CD4-positive, alpha-beta T cell treated with Interleukin-4 for 4 hours (primary cell): ENCODE measurements around the gene DDX17.
"Not testable (repeated sequence)": the region's sequence is repeated elsewhere in the genome, so short reads cannot be mapped to it uniquely, and the experiment has no call there.

Experiments
- DNase-seq: peaks from one replicate; pipeline ENCODE4 v3.0.0-alpha.2; 2020

DDX17 gene

DNA sequence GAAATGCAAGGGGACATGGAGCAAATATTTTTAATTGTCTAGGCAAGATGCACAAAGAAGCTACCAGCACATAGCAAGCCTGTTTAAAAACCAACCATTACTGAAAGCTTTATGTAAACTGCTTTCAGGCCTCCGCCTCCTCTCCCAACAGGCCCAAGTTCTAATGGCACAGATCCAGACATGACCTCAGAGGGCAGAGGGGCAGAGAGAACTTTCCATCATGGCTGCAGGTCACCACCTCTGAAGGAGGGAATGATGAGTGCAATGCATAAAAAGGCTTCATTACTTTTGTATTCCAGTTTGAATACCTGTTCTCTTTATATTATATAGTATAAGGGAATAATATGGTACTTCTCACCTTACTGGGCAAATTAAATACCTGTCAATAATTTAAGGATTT, 15.2 kb downstream of the DDX17 start:
- DNase-seq: no peak

DNA sequence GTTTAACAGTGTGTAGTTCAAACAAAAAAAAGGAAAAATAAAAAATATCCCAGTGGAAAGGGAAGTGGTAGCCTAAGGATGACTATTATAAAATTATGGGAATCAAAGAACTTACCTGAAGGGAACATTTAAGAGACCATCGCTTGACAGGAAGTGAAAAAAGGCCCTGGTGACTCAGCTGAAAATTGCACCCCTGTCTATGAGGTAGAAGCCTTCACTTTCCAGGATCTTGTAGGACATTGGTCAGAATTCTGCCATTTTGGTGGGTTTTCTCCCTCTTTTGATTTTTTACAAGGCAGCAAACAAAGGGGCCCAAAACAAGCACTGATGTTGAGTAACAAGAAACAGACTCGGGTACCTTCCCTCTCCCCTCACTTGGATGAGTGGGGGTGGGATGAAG, 15.6 kb downstream of the DDX17 start:
- no peak for DNase-seq

DNA sequence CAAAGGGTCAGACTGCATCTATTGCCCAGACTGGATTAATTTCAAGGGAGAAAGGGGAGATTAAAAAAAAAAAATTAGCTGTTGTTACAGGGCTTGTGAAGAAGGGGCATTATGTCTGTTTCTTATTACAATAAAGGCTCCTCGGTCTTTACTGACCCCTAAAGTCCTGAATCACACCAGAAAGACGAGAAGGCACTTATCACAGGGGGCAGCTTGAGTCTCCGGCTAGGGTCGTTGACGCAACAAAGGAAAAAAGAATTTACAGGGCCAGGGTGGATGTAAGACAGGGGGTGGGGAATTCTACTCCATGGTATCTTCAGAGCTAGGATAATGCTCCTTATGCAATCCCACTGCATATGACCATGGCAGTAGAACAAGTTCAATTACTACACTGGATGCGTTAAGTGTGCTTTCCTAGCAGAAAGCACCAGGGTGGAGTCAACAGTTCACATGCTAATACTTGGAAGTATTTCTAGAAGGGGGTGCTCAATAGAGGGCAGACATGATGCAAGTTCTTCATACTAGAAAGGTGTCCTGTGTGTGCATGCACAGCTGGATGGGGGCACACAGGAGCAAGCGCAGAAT, 16.5 kb downstream of the DDX17 start:
- DNase-seq: no peak

DNA sequence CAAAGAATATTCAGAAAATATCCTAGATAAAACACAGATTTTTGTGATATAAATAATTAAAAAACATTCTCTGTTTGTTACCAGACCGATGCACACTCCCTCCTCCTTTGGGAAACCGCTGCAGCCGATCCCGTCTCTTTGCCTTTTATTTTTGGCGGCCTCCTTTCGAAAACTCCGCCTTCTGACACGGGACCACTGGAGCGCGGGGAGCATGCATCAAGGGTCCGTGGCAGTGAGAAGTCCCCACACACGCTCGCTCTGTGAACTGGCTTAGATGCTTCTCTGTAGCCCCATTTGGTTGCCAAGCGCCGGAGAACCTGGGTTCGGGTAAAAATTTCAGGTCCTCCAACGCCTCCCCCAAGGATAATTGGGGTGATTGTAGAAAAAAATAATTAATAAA, 17.0 kb downstream of the DDX17 start:
- no peak for DNase-seq

DNA sequence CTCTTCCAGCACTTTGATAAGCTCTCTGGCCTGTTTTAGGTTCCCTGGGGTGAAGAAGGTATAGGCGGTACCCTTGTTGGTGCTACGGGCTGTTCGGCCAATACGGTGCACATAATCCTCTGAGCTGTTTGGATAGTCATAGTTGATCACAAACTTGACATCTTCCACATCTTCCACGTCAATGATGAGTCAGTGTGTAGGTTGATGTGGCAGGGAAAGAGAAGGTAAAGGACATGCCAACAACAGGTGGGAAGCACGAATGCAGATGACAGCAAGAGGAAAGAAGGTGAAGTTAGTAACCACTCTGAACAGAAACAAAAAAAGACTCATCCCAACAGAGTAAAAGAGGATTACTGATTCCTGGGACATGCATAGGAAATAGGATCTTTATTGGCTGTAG, 18.2 kb downstream of the DDX17 start:
- no peak for DNase-seq

DNA sequence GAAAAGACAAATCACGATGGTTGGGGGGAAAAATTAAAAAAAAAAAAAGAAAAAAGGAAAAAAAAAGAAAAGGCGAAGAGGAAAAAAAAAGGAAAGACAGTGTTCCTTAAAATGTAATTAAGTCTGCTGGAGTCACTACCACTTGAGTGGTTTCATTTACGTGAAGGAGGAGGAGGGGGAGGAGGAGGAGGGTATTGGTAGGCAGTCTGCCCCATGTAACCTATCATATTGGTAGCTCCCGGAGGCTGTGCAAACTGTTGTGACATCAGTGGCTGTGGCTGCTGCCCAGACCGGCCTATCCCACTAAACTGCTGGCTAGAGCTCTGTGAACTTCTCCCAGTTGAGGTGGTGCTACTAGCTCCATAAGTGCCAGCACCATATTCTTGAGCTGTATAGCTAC, 20.3 kb downstream of the DDX17 start:
- DNase-seq: no peak

DNA sequence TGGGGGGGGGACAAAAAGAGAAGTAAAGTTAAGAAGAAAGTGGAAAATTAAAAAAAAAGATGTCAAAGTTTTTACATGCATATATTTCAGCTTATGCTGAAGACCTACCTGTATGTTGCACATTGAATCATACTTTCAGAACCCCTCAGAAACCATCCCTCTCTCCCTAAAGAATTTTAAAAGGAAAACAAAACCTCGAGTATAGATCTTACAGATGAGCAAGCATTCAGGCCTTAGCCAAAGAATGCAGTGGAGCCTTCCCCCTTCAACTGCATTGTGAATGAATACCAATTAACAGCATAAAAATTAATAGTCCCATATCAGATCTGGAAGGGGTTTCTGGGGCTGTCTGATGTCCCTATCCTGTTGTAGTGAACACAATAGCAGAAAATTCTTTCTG, 21.9 kb downstream of the DDX17 start:
- DNase-seq: no peak

DNA sequence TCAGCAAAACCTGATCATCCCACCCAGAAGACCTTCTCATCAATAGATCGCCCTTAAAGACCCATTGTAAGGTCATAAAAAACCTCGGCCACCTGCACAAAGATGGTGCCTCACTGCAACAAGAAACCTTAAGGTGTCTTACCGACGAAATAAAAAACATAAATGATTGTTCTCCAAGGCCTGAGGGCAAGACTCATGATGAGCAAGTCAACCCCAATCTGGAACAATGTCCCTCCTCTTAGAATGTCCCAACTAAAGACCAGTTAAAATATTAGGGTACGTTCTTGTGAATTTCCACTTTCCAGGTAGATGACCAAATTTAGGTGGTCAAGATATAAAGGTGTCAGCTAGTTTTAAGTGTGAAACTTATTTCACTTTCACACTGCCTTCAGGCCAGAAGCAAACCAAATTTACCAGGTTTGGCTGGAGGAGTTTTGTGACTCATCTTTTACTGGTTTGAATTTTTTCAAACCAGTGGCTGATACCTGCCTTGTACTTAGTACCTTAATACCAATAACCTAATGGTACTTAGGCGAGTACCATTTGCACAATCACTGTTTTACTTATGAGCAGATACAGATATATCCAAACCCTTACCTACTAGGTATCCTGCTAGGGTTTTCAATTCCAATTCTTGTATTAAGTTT, 23.3 kb downstream of the DDX17 start:
- DNase-seq: no peak

DNA sequence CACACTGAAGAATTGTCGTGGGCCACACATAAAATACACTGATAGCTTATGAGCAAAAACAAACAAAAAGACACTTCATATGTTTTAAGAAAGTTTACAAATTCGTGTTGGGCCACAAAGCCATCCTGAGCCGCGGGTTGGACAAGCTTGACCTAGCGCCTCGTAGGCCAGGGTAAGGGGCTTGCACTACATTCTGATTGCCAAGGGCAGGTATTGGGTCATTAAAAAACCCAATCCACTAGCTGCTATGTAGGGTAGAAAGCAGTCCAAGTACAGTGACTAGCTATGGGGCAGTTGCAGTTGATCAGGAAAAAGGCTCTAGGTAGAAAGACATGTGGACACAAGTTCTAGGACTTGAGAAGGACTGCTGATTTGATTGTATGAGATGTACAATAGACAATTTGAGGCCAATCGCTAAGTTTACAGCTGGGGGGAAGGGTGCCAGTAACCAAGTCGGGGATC, 24.2 kb downstream of the DDX17 start:
- no peak for DNase-seq

DNA sequence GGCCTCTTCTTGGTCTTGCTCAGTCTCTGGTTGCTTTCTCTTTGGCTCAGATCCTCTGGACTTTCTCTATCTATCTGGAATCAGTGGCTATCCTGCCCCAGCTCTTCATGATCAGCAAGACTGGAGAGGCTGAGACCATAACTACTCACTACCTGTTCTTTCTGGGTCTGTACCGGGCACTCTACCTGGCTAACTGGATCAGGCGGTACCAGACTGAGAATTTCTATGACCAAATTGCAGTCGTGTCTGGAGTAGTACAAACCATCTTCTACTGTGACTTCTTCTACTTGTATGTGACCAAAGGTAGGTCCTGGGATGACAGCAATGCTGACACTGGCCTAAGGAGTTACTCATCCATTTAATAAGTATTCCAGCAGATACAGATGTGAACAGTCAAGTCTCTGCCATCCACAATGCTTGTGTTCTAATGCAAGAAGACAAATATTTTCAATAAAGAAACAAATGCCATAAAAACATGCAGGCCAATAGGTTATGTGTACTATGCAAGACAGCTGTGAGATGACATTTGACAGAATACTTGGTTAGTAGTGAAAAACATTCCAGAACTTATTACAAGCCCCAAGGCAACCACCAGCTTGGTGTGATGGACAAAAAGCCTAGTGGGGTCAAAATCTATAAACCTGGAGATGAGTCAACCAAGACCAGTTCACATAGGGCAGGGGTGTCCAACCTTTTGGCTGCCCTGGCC, 24.8 kb downstream of the DDX17 start:
- DNase-seq: no peak

DNA sequence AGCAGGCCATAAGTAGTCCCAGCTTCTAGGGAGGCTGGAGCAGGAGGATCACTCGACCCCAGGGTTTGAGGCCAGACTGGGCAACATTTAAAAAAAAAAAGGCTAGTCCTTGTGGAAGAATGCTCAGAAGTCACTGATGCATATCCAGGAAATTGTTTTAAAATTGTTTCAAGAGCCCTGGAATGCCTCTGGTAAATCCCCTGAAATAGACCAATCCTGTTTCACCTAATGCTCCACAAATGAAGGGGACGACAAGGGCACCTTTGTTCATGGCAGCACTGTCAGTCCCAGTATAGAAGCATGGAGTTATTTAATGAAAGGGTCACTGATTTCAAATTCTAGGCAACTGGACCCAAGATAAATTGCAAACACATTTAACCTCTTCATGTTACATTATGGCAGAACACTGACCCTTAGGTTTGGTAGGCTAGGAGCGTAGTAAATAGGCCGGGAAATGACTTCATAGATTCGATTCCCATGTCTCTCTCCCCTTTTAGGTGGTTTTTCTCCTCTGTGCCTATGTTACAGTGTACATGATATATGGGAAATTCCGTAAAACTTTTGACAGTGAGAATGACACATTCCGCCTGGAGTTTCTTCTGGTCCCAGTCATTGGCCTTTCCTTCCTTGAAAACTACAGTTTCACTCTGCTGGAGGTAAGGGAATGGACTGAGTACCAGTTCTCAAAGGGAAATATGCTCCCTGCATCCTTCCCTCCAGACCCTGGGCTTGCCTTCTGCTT, 26.8 kb downstream of the DDX17 start:
- no peak for DNase-seq

DNA sequence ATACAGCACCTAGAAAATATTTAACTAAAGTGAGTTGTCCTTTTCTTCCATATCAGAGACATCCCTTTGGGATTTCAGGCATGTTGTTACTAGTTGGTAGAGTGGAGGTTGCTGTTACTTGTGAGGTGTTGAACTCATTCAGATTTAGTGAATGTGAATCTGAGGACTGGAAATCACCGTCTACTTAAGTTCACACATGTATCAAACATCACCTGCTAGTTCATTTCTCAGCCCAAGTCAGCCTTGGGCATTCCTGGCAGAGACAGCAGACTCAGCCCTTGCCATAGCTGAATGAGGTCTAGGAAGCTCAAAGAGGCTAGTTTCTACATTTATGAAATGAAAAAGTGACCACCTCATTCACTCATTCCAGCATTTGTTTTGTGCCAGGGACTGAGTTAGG, 28.5 kb downstream of the DDX17 start:
- no peak for DNase-seq

DNA sequence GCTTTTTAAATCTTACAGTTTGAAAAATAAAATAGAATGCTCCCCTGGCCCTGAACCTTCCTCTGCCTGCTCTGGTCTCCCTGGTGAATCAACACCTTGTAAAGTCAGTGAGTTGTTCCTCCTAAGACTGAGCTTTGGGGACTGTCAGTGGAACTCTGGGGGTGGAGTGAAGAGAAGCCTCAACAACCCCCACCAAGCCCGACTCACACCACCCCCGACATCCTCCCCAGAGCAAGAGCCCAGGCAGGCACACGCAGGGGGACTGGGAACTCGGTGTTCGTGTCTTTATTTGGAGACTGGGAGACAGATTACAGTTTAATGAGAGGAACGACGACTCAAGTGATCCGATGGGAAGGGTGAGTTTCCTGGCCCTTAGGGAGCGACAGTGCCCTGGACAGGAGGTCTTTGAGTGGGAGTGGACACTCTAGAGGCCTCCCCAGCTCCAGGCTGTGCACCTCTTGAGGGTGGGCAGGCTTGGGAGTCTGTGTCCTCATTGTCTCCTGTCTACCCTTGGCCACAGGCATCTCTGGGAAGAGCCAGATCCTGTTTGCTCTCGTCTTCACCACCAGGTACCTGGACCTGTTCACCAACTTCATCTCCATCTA, 32.0 kb downstream of the DDX17 start:
- DNase-seq: no peak

DNA sequence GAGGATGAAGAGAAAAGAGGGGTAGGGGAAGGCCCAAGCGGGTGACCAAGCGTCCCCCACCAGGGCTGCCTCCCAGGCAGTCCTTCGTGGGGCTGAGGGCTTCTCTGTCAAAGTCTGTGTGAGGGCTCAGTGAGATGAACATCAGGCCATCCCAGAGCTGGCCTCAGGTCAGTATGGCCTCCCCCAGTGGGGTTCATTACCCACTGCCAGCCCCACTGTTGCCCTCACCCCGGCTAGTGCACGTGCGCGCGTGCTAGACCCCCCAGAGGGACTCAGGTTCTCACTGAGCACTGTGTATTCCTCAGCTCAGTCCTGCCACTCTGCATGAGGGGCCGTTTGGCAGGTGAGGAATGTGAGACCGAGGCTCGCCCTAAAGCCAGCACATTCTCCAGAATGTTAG, 34.9 kb downstream of the DDX17 start:
- no peak for DNase-seq

DNA sequence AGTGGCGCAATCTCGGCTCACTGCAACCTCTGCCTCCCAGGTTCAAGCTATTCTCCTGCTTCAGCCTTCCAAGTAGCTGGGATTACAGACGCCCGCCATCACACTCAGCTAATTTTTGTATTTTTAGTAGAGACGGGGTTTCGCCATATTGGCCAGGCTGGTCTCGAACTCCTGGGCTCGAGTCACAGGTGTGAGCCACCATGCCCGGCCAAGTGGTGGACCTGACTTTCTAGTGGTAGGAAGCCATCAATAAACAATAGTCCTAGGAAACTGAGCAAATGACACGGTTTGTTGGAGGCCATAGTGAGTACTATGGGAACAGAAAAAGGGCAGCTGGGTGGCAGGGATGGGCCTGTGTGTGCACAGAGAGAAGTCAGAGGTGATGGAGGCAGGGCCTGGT, 35.9 kb downstream of the DDX17 start:
- DNase-seq: not testable (repeated sequence)

DNA sequence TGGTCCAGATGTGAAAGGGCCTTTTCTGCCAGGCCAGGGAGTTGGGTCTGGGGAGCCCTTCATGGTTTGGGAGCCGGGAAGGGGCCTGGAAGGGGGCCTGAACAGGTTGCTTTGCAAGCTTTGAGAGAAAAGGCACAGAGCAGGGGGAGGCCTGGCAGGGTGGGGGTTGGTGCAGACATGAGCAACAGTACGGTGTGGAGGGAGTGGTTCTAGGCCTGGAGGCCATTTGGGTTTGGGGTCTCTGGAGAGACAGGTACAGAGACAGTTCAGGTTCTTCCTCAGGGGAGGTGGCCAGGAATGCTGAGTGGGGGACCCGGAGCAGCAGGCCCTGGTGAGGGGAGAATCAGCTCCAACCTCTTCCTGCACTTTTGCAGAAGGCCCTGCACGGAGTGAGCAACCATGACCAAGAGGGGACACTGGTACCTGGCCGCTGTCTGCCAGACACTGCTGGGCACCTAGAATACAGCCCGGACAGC, 36.8 kb downstream of the DDX17 start:
- no peak for DNase-seq

DNA sequence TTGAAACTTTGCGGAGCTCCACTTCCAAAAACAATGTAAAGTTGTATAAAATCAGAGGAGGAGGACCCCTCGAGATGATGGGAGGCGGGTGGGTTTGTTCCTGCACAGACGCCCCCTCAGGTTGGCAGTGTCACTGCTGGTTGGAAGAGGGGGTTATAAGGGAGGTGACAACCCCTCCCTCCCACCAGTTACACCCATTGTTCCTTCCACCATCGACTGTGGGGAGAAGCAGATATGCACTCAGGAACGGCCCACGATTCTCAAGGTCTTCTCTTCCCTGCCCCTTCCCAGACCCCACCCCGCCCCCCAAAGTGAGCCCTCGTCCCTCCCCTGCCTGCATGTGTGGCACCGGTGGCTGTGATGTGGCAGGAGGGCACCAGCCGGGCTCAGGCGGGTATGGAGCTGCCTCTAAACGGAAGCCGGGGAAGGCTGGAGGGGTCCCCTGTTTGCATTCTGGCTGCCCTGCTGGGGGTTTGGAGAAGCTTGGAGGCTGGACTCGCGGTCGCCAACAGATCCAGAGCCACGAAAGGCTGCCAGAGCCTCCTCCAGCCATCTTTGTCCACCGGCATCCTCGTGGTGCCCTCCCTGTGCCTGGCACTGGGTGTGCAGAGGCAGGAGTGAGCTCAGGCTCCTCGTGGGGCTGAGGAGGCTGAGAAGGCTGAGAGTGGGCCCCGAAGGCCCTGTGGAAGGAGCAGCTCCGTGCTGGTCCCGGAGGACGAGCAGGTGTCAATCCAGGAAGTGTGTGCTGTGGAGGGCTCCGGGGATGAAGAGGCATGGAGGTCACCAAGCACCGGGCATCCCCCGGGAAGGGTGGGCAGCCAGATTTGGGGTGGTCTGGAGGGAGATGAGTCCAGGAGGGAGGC, 37.4 kb downstream of the DDX17 start:
- DNase-seq: no peak

DNA sequence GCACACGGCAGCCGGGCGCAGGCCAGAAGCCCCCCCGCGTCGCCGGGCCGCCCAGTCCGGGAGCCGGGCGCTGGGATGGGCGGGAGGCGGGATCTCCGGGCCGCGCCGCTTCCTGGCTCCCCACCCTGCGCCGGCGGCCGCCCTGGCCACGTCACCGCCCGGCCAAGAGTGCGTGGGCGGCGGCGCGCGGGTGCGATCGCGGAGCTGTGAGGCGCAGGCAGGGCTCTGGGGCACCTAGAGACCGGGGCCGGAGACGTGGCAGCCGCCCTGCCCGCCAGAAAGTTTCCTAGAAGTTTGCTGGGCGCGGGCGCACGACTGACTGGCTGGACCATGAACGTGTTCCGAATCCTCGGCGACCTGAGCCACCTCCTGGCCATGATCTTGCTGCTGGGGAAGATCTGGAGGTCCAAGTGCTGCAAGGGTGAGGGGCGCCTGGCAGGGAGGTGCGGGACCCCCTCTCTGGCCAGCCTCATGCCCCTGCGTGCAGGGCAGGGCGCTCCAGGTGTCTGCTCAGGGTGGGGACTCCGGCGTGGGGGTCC, 38.1 kb downstream of the DDX17 start, which contains the start of gene KDELR3:
Gene KDELR3 (plus strand): TSS at position 193 of the 539 bp plus-strand sequence. CDS start 138 bp downstream, at position 331.
- no peak for DNase-seq

DNA sequence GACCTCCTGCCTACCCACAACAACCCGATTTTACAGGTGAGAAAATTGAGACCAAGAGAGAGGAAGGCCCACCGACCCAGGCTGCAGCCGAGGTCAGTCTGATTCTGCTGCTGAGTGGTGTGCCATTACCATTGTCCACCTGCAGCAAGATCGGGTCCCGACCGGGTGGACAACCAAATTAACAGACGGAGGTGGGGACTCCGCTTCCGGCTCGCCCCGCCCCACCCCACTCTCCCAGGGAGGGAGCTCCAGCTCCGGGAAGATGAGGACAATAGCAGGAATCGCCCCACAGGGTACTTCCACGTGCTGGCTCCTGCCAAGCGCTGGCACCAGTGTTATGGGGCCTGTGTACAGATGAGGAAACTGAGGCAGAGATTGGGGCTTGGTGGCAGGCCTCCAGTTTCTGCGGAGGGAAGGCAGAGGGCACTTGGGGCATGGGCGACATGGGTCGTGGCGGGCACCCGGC, 38.6 kb downstream of the DDX17 start:
- no peak for DNase-seq

DNA sequence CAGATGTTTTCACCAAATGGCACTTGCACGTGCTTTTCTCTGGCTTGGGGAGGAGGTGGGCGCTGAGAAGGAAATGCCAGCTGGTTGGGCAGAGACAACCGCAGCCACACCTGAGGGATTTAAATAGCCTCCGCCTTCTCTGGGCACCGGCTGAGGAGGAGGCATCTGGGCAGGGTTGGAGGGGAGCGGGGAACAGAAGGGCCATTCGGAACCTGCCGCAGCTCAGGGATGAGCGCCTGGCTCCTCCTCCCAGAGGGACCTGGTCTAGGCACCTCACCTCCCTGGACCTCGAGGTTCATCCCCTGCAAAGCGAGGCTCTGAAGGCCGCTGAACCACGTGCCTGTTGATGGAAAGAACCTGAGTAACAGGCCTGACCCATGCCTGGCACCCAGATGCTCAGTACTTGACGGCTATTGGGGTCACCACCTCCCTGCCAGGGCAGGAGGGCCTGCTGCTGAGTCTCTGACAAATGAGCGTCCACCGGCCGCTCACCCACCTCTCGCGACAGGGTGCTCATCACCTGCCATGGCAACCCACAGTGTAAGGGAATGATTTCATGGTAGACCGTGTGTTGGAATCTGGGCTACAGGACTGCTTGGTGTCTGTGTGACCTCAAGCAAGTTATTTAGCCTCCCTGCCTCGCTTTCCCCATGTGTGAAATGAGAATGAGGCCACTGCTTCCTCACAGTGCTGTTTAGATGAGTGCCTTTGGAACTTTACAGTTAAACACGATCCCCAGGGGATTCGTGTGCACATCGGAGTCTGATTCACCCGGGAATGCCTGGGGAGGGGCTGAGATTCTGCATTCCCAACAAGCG, 40.2 kb downstream of the DDX17 start:
- no peak for DNase-seq
